ENCODE results near the gene KRT40.

Gene KRT40

GRCh38 chr17:40984226-40984625 is at the start of gene KRT40:
KRT40 (minus strand) TSS chr17:40984326; CDS start chr17:40984273, 53 bp downstream.
- peaks cover 10% of the 10 kb centered on the region for H3K4me1 ChIP-seq (ENCODE audit: control insufficient read depth, insufficient read depth, low read length)
- no peak within 1 kb of the TSS for H3K4me3 ChIP-seq (ENCODE audit: low read length)
- H3K9ac ChIP-seq (ENCODE audit: low read length): no peak within 1 kb of the TSS
- H3K9me3 ChIP-seq (ENCODE audit: control insufficient read depth, low read length): no peaks in the 10 kb centered on the region
- no peaks in the 10 kb centered on the region for H3K27me3 ChIP-seq (replicated peaks; ENCODE audit: control insufficient read depth, insufficient read depth, low read length)
- H3K36me3 ChIP-seq (ENCODE audit: control insufficient read depth, insufficient read depth, low read length, severe bottlenecking): no peaks in the 10 kb centered on the region
- DNase-seq (ENCODE audit: low read depth): no peak

DNA sequence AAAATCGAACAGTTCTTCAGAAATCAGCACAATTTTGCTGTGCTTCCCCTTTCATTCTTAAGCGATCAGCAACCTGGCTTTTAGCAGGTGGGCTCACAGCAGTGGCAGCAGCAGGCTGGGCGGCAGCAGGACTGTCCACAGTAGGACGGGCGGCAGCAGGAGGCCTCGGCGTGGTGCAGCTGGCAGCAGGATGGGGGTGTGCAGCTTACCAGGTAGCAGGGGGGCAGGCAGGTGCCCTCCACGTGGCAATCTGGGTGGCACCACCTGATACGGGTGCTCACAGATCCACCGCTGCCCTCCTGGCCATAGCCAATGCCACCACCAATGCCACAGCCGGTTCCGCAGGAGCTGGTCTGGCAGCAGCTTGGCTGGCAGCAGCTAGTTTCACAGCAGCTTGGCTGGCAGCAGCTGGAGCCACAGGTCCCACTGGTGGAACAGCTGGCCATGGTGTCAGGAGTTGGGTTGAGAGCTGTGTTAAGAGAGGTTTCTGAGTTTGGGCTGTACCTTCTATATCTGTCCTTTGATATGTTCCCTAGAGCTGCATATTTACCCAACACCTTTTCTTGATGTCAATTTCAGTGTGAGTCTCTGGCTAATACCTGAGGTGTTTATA is 45.6 kb upstream of the KRT40 start, which contains the start of gene KRTAP1-4:
TSS of gene KRTAP1-4 (minus strand) at position 563 of the 613 bp plus-strand sequence. CDS start at position 446, 117 bp downstream.
- H3K4me1 ChIP-seq (ENCODE audit: control insufficient read depth, insufficient read depth, low read length): peaks cover 19% of the 10 kb centered on the region

GRCh38 chr17:41026715-41027471 is 42.8 kb upstream of the KRT40 start, which contains the start of gene KRTAP1-5:
KRTAP1-5 (minus strand) TSS chr17:41027208; CDS start chr17:41027155, 53 bp downstream.
- Histone ChIP-seq H3K36me3 (ENCODE audit: control insufficient read depth, insufficient read depth, low read length, severe bottlenecking) (no peaks in the 10 kb centered on the region), H3K9me3 (ENCODE audit: control insufficient read depth, low read length) (no peaks in the 10 kb centered on the region), H3K4me3 (ENCODE audit: low read length) (no peak within 1 kb of the TSS), H3K27me3 (replicated peaks; ENCODE audit: control insufficient read depth, insufficient read depth, low read length) (no peaks in the 10 kb centered on the region), H3K9ac (ENCODE audit: low read length) (no peak within 1 kb of the TSS), H3K4me1 (ENCODE audit: control insufficient read depth, insufficient read depth, low read length) (peaks cover 22% of the 10 kb centered on the region)
- peak; percentile 84 for DNase-seq (ENCODE audit: low read depth)

More for the DNA sequence above, 45.6 kb upstream of the KRT40 start, which contains the start of gene KRTAP1-4:
- Histone ChIP-seq H3K9ac (ENCODE audit: low read length) (no peak within 1 kb of the TSS), H3K36me3 (ENCODE audit: control insufficient read depth, insufficient read depth, low read length, severe bottlenecking) (no peaks in the 10 kb centered on the region), H3K9me3 (ENCODE audit: control insufficient read depth, low read length) (no peaks in the 10 kb centered on the region), H3K27me3 (replicated peaks; ENCODE audit: control insufficient read depth, insufficient read depth, low read length) (no peaks in the 10 kb centered on the region), H3K4me3 (ENCODE audit: low read length) (no peak within 1 kb of the TSS)
- no peak for DNase-seq (ENCODE audit: low read depth)

GRCh38 chr17:41024697-41025096 is 40.6 kb upstream of the KRT40 start:
- no peak for DNase-seq (ENCODE audit: low read depth)
- H3K4me1 ChIP-seq (ENCODE audit: control insufficient read depth, insufficient read depth, low read length): peaks cover 22% of the 10 kb centered on the region
- H3K36me3 ChIP-seq (ENCODE audit: control insufficient read depth, insufficient read depth, low read length, severe bottlenecking): no peaks in the 10 kb centered on the region
- H3K9me3 ChIP-seq (ENCODE audit: control insufficient read depth, low read length): peaks cover 5% of the 10 kb centered on the region
- no peak overlapping the region for H3K4me3 ChIP-seq (ENCODE audit: low read length)
- H3K27me3 ChIP-seq (replicated peaks; ENCODE audit: control insufficient read depth, insufficient read depth, low read length): no peaks in the 10 kb centered on the region
- no peak overlapping the region for H3K9ac ChIP-seq (ENCODE audit: low read length)

DNA sequence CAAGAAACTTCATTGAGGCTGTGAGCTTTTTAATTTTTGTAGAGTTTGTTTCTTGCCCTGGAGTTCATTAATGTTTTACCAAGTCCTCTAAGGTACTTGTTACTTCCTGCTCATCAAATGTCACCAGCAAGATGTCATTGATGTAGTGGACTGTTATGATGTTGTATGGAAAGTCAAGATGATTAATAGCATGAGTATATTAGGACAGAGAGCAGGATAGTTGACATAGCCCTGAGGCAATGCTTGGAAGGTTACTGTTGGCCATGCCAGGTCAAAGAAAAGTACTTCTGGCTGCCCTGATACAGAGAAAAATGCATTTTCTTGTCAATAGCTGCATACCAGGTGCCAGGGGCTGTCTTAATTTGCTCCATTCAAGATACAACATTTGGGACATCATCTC is 36.2 kb upstream of the KRT40 start:
- H3K4me1 ChIP-seq (ENCODE audit: control insufficient read depth, insufficient read depth, low read length): peaks cover 17% of the 10 kb centered on the region
- no peak for DNase-seq (ENCODE audit: low read depth)
- no peaks in the 10 kb centered on the region for H3K36me3 ChIP-seq (ENCODE audit: control insufficient read depth, insufficient read depth, low read length, severe bottlenecking)

DNA sequence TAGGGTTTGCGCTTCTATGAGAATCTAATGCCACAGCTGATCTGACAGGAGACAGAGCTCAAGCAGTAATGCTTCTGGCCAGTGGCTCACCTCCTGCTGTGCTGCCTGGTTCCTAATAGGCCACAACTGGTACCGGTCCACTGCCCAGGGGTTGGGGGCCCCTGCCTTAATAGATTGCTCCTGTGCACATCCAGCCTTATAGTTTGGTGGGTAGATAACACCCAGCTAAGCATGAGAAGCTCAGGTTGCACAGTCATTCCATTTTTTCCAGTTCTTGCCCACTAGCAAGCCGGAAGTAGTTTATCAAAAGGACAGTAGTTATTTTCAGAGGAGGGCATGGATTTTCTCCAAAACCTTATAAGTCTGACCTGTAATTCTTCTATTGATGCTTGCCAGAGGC is 35.3 kb upstream of the KRT40 start:
- Histone ChIP-seq H3K9ac (ENCODE audit: low read length) (no peak overlapping the region), H3K36me3 (ENCODE audit: control insufficient read depth, insufficient read depth, low read length, severe bottlenecking) (no peaks in the 10 kb centered on the region), H3K4me3 (ENCODE audit: low read length) (no peak overlapping the region), H3K4me1 (ENCODE audit: control insufficient read depth, insufficient read depth, low read length) (peaks cover 14% of the 10 kb centered on the region), H3K27me3 (replicated peaks; ENCODE audit: control insufficient read depth, insufficient read depth, low read length) (no peaks in the 10 kb centered on the region), H3K9me3 (ENCODE audit: control insufficient read depth, low read length) (peaks cover 5% of the 10 kb centered on the region)
- DNase-seq (ENCODE audit: low read depth): no peak

More for the DNA sequence above, 36.2 kb upstream of the KRT40 start:
- Histone ChIP-seq H3K4me3 (ENCODE audit: low read length) (no peak overlapping the region), H3K9ac (ENCODE audit: low read length) (no peak overlapping the region), H3K9me3 (ENCODE audit: control insufficient read depth, low read length) (peaks cover 5% of the 10 kb centered on the region), H3K27me3 (replicated peaks; ENCODE audit: control insufficient read depth, insufficient read depth, low read length) (no peaks in the 10 kb centered on the region)

GRCh38 chr17:41018541-41018940 is 34.4 kb upstream of the KRT40 start:
- Histone ChIP-seq H3K9me3 (ENCODE audit: control insufficient read depth, low read length) (peaks cover 5% of the 10 kb centered on the region), H3K27me3 (replicated peaks; ENCODE audit: control insufficient read depth, insufficient read depth, low read length) (no peaks in the 10 kb centered on the region), H3K36me3 (ENCODE audit: control insufficient read depth, insufficient read depth, low read length, severe bottlenecking) (no peaks in the 10 kb centered on the region), H3K9ac (ENCODE audit: low read length) (no peak overlapping the region), H3K4me3 (ENCODE audit: low read length) (no peak overlapping the region), H3K4me1 (ENCODE audit: control insufficient read depth, insufficient read depth, low read length) (peaks cover 18% of the 10 kb centered on the region)
- no peak for DNase-seq (ENCODE audit: low read depth)

GRCh38 chr17:41016578-41017215 is 32.6 kb upstream of the KRT40 start:
- Histone ChIP-seq H3K9ac (ENCODE audit: low read length) (no peak overlapping the region), H3K36me3 (ENCODE audit: control insufficient read depth, insufficient read depth, low read length, severe bottlenecking) (no peaks in the 10 kb centered on the region), H3K9me3 (ENCODE audit: control insufficient read depth, low read length) (peaks cover 5% of the 10 kb centered on the region), H3K27me3 (replicated peaks; ENCODE audit: control insufficient read depth, insufficient read depth, low read length) (no peaks in the 10 kb centered on the region), H3K4me3 (ENCODE audit: low read length) (no peak overlapping the region), H3K4me1 (ENCODE audit: control insufficient read depth, insufficient read depth, low read length) (peaks cover 21% of the 10 kb centered on the region)
- DNase-seq (ENCODE audit: low read depth): no peak

DNA sequence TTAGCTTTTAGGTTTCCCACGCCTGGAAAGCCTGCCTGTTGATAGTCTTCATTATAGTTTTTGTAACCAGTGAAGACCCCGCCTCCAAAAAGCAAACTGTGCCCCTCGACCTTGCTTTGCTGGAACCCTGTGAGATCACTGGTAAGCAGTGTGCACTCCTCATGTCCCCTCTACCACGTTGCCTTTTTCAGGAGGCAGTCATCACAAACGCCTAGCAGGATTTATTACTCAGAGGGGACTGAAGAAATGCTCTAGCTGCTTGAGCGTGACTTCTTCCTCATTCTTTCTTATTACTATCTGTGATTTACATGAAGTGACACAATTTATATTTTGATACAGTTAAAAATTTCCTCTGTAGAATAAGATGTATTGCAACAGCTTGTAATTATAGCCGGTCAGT is 31.3 kb upstream of the KRT40 start:
- Histone ChIP-seq H3K9me3 (ENCODE audit: control insufficient read depth, low read length) (no peaks in the 10 kb centered on the region), H3K4me1 (ENCODE audit: control insufficient read depth, insufficient read depth, low read length) (peaks cover 21% of the 10 kb centered on the region), H3K27me3 (replicated peaks; ENCODE audit: control insufficient read depth, insufficient read depth, low read length) (no peaks in the 10 kb centered on the region), H3K4me3 (ENCODE audit: low read length) (no peak overlapping the region), H3K36me3 (ENCODE audit: control insufficient read depth, insufficient read depth, low read length, severe bottlenecking) (no peaks in the 10 kb centered on the region), H3K9ac (ENCODE audit: low read length) (no peak overlapping the region)
- DNase-seq (ENCODE audit: low read depth): no peak

GRCh38 chr17:41013606-41014005 is 29.5 kb upstream of the KRT40 start:
- H3K4me3 ChIP-seq (ENCODE audit: low read length): no peak overlapping the region
- no peak overlapping the region for H3K9ac ChIP-seq (ENCODE audit: low read length)
- peak; percentile 65 for DNase-seq (ENCODE audit: low read depth)

DNA sequence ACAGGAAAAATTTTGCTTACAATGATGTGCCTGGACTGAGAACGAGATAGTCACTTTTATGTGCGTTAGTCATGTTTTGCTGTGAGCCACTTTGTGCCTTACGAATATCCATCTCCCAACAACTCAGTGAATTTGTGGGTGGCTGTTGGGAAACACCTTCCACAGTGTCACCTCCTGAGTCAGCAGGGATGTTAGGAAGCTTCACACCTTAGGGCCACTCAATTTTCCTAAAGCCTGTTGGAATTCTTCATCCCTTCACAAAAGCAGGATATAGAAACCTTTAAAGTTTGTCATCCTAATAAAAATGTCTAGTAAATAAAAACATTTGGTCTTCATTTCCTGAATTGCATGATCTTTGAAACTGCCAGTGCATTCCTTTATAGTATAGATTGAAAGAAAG is 29.1 kb upstream of the KRT40 start:
- no peaks in the 10 kb centered on the region for H3K36me3 ChIP-seq (ENCODE audit: control insufficient read depth, insufficient read depth, low read length, severe bottlenecking)
- H3K27me3 ChIP-seq (replicated peaks; ENCODE audit: control insufficient read depth, insufficient read depth, low read length): no peaks in the 10 kb centered on the region
- DNase-seq (ENCODE audit: low read depth): no peak
- H3K9me3 ChIP-seq (ENCODE audit: control insufficient read depth, low read length): no peaks in the 10 kb centered on the region
- peaks cover 22% of the 10 kb centered on the region for H3K4me1 ChIP-seq (ENCODE audit: control insufficient read depth, insufficient read depth, low read length)
- H3K4me3 ChIP-seq (ENCODE audit: low read length): no peak overlapping the region
- no peak overlapping the region for H3K9ac ChIP-seq (ENCODE audit: low read length)

More at GRCh38 chr17:41013606-41014005, 29.5 kb upstream of the KRT40 start:
- H3K27me3 ChIP-seq (replicated peaks; ENCODE audit: control insufficient read depth, insufficient read depth, low read length): no peaks in the 10 kb centered on the region
- peaks cover 24% of the 10 kb centered on the region for H3K4me1 ChIP-seq (ENCODE audit: control insufficient read depth, insufficient read depth, low read length)
- no peaks in the 10 kb centered on the region for H3K36me3 ChIP-seq (ENCODE audit: control insufficient read depth, insufficient read depth, low read length, severe bottlenecking)
- H3K9me3 ChIP-seq (ENCODE audit: control insufficient read depth, low read length): no peaks in the 10 kb centered on the region
